ENCODE results near the gene KCNQ5.

KCNQ5 gene

DNA sequence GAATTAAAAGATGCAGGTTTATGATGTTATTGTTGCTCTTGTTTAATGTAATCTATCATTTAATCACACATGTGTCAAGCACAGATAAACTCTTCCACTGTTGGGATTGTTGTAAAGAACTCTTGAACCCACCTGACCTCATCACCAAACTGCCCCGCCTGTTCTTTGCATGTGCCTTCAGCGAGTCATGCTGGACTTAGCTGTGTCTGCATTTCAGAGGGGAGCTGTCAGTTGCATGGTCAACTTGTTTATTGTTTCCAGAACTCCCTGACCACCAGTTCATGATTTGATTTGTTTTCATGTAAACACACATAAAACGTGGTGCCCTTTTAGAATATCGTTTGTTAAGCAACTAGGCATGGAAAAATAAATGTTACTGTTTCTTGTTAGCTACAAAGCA, 509.8 kb downstream of the KCNQ5 start:
- POLR2A ChIA-PET = no interaction called here
- no peaks in the 10 kb centered on the region for H3K4me1 ChIP-seq (ENCODE audit: control insufficient read depth, insufficient read depth, low read length)
- peaks cover 0 to 4% of the 10 kb centered on the region in 2 experiments; a peak in 1 of 3 replicates for H3K36me3 ChIP-seq (ENCODE audit: control insufficient read depth in 2 of 2, insufficient read depth in 1 of 2, low read length in 2 of 2)
- H3K27ac ChIP-seq (ENCODE audit: extremely low read depth, low read depth, low read length) = no peak overlapping the region
- no peaks in the 10 kb centered on the region for H3K9me3 ChIP-seq (ENCODE audit: control insufficient read depth, insufficient read depth, low read depth, low read length)
- no peak overlapping the region for H3K4me3 ChIP-seq (ENCODE audit: low read depth, low read length)
- TF ChIP-seq ZNF768 (tag by site-specific recombination; IDR thresholded peaks at IDR 0.05) = no peak
- TF ChIP-seq ZNF114 (tag by site-specific recombination; IDR thresholded peaks at IDR 0.05) = no peak
- no peak for TF ChIP-seq GLI4 (tag by site-specific recombination; IDR thresholded peaks at IDR 0.05)
- TF ChIP-seq HOXA7 (CRISPR knock-in tag; IDR thresholded peaks at IDR 0.05; ENCODE audit: borderline replicate concordance) = no peak
- no peak for TF ChIP-seq ZNF394 (tag by site-specific recombination; IDR thresholded peaks at IDR 0.05; ENCODE audit: borderline replicate concordance)
- TF ChIP-seq ZSCAN16 (tag by site-specific recombination; IDR thresholded peaks at IDR 0.05) = no peak
- TF ChIP-seq ZNF426 (tag by site-specific recombination; IDR thresholded peaks at IDR 0.05) = no peak
- TF ChIP-seq ZNF664 (tag by site-specific recombination; IDR thresholded peaks at IDR 0.05) = no peak
- TF ChIP-seq, protein P1, sequence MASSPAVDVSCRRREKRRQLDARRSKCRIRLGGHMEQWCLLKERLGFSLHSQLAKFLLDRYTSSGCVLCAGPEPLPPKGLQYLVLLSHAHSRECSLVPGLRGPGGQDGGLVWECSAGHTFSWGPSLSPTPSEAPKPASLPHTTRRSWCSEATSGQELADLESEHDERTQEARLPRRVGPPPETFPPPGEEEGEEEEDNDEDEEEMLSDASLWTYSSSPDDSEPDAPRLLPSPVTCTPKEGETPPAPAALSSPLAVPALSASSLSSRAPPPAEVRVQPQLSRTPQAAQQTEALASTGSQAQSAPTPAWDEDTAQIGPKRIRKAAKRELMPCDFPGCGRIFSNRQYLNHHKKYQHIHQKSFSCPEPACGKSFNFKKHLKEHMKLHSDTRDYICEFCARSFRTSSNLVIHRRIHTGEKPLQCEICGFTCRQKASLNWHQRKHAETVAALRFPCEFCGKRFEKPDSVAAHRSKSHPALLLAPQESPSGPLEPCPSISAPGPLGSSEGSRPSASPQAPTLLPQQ (tag by site-specific recombination; IDR thresholded peaks at IDR 0.05) = no peak
- no peak for TF ChIP-seq ZNF660 (tag by site-specific recombination; IDR thresholded peaks at IDR 0.05)
- CTCF ChIA-PET = interaction anchor here (0.6 to 9.6 kb wide), 10 partner anchors 201 to 720 kb away, joined by 3 to 160 read pairs (median 3); partner anchors contain the start of gene KCNQ5

DNA sequence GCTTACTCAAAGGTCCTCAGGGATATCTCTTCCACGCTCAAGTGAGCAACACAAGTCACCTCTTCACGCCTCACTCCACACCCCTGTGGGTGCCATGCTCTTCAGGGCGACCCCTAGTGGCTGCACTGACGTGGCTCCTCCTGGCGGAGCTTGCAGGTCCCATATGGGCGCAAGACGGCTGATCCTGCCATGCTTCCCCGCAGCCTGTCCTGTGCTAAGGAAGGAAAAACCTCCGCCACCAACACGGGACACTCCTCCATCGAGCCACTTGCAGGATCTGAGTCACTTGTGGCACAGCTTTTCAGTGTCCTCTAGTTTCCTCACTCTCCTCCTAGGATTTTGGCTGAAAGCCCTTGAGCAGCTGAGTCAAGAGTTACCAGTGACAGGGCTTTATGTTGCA, 512.7 kb downstream of the KCNQ5 start:
- Histone ChIP-seq H3K36me3 (ENCODE audit: control insufficient read depth in 2 of 2, insufficient read depth in 1 of 2, low read length in 2 of 2) (peaks cover 0 to 4% of the 10 kb centered on the region in 2 experiments; a peak in 1 of 3 replicates), H3K9me3 (ENCODE audit: control insufficient read depth, insufficient read depth, low read depth, low read length) (no peaks in the 10 kb centered on the region), H3K27ac (ENCODE audit: extremely low read depth, low read depth, low read length) (no peak overlapping the region), H3K4me1 (ENCODE audit: control insufficient read depth, insufficient read depth, low read length) (no peaks in the 10 kb centered on the region), H3K4me3 (ENCODE audit: low read depth, low read length) (no peak overlapping the region)
- CTCF ChIA-PET = interaction anchor here (0.6 to 9.6 kb wide), 4 partner anchors 85 to 723 kb away, joined by 3 to 160 read pairs (median 26); partner anchors contain the start of gene KCNQ5
- POLR2A ChIA-PET = no interaction called here
- TF ChIP-seq SCRT1 (tag by site-specific recombination; IDR thresholded peaks at IDR 0.05; ENCODE audit: borderline replicate concordance) (no peak), ZNF175 (tag by site-specific recombination; IDR thresholded peaks at IDR 0.05) (no peak), HOXC10 (CRISPR knock-in tag; IDR thresholded peaks at IDR 0.05) (no peak), ZNF24 (tag by site-specific recombination; IDR thresholded peaks at IDR 0.05) (no peak), EGR2 (tag by site-specific recombination; IDR thresholded peaks at IDR 0.05; ENCODE audit: low read depth) (no peak), ZNF114 (tag by site-specific recombination; IDR thresholded peaks at IDR 0.05) (no peak), ZNF391 (tag by site-specific recombination; IDR thresholded peaks at IDR 0.05; ENCODE audit: borderline replicate concordance, low read depth) (no peak), ZIC2 (tag by site-specific recombination; IDR thresholded peaks at IDR 0.05) (no peak), GFI1B (tag by site-specific recombination; IDR thresholded peaks at IDR 0.05) (no peak), ZNF2 (tag by site-specific recombination; IDR thresholded peaks at IDR 0.05) (no peak), ZNF350 (tag by site-specific recombination; IDR thresholded peaks at IDR 0.05) (no peak), ZFP3 (tag by site-specific recombination; IDR thresholded peaks at IDR 0.05; ENCODE audit: low read depth) (no peak), ZNF423 (tag by site-specific recombination; IDR thresholded peaks at IDR 0.05) (no peak), ZNF140 (tag by site-specific recombination; IDR thresholded peaks at IDR 0.05) (no peak), ZXDB (tag by site-specific recombination; IDR thresholded peaks at IDR 0.05) (no peak), ZNF211 (tag by site-specific recombination; IDR thresholded peaks at IDR 0.05; ENCODE audit: low read depth) (no peak), ZNF274 (IDR thresholded peaks at IDR 0.05; ENCODE audit: low read length) (no peak), ZNF274 (tag by site-specific recombination; IDR thresholded peaks at IDR 0.05; ENCODE audit: borderline replicate concordance) (no peak), ZNF302 (tag by site-specific recombination; IDR thresholded peaks at IDR 0.05; ENCODE audit: low read depth) (no peak), ZBTB7A (tag by site-specific recombination; IDR thresholded peaks at IDR 0.05; ENCODE audit: low read depth) (no peak)
- TF ChIP-seq, protein P2, sequence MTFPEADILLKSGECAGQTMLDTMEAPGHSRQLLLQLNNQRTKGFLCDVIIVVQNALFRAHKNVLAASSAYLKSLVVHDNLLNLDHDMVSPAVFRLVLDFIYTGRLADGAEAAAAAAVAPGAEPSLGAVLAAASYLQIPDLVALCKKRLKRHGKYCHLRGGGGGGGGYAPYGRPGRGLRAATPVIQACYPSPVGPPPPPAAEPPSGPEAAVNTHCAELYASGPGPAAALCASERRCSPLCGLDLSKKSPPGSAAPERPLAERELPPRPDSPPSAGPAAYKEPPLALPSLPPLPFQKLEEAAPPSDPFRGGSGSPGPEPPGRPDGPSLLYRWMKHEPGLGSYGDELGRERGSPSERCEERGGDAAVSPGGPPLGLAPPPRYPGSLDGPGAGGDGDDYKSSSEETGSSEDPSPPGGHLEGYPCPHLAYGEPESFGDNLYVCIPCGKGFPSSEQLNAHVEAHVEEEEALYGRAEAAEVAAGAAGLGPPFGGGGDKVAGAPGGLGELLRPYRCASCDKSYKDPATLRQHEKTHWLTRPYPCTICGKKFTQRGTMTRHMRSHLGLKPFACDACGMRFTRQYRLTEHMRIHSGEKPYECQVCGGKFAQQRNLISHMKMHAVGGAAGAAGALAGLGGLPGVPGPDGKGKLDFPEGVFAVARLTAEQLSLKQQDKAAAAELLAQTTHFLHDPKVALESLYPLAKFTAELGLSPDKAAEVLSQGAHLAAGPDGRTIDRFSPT (tag by site-specific recombination; IDR thresholded peaks at IDR 0.05) = no peak

All from HEK293 (cell line).